OCI-M2 (cell line): Measurements from ENCODE around the gene ZAP70.

ENCODE experiments used
- DNase-seq: peaks from one replicate; lab custom pipeline; 2025; ENCODE audit not compliant: unreplicated experiment; lab: John Stamatoyannopoulos, UW

ZAP70 gene

DNA sequence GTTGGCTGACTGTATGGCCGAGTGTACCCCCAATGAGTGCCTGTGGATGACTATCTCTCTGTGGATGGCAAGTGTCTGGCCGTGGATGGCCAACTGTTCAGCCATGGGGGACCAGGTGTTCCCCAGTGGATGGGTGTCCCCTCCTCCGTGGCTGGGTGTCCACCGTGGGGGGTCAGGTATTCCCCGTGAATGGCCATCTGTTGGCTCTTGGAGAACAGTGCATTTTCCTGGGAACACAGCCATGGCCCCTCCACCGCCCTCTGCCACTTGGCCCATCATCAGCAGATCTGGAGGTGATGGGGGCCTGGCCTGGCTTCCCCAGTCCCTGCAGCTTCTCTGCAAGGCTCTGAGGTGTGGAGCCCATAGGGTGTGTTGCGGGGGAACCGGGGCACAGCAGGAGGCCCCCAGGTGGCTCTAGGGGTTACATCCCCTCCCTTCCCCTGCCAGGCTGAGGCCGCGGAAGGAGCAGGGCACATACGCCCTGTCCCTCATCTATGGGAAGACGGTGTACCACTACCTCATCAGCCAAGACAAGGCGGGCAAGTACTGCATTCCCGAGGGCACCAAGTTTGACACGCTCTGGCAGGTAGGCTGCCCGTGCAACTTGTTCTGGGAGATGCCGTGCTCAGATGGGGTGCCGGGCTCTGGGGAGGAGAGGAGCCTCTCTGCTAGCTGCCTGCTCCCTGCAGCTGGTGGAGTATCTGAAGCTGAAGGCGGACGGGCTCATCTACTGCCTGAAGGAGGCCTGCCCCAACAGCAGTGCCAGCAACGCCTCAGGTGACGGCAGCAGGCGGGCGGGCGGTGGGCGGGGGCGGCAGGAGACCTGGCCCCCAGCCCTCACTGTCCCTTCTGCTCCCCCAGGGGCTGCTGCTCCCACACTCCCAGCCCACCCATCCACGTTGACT is 19.3 kb downstream of the ZAP70 start:
- DNase-seq, result no peak

DNA sequence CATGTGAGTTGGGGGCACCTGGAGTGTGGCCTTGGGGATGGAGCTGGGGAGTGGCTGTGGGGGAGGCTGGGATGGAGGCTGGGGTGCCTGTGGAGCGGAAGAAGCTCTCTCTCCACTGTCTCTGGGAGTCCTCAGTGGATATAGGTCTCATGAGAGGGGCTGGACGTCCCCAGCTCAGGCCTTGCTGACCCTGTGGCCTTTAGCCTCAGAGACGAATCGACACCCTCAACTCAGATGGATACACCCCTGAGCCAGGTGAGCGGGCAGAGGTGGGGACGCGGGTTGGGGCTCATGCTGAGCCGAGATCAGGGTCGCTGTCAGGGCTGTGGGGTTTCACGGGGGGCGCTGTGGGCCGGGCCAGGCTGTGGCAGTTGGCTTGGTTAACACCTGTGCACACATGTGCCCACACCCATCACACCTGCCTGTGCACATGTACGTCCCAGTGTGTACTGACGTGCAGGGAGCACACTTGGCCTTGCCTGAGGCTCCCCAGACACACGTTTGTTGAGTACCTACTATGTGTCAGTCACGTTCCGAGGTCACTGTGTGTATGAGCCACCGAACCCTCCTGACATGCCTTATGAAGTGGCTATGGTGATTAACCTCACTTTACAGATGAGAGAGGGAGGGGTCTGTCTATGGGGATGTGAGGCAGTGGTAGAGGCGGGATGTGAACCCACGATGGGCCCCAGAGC is 20.1 kb downstream of the ZAP70 start:
- no peak for DNase-seq

DNA sequence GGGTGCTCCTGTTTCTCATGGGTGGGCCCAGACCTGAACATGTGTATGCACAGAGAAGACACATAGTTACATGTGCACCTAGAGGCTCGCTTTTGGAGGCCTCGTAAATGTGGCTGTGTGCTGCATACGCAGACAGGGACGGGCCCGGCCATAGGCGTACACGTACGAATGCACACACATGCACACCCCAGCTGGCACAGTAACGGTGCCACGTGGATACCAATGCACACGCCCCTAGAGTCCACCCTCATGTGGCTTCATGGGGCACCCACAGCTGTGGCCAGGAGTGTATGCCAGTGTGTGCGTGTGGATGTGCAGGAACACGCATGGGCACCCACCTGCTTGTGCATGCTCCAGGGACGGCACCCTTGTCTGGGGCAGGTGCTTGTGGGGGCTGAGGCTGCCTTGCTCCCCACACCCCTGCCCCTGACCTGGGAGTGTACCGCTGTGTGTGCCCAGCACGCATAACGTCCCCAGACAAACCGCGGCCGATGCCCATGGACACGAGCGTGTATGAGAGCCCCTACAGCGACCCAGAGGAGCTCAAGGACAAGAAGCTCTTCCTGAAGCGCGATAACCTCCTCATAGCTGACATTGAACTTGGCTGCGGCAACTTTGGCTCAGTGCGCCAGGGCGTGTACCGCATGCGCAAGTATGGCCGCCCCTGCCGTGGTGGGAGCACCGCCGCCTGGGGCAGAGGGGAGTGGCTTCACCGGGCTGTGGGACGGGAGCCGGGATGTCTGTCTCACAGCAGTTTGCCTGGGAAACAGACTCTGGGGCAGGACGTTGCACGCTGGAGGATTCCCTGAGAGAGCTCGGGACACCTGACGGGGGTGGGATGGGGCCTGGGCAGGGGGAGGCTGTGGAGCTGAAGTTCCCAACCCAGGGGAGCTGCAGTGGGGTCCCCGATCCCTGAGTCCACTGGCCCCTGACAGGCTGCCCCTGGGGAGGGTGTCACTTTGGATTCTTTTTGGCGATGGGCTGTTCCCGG is 21.0 kb downstream of the ZAP70 start:
- DNase-seq, result no peak

DNA sequence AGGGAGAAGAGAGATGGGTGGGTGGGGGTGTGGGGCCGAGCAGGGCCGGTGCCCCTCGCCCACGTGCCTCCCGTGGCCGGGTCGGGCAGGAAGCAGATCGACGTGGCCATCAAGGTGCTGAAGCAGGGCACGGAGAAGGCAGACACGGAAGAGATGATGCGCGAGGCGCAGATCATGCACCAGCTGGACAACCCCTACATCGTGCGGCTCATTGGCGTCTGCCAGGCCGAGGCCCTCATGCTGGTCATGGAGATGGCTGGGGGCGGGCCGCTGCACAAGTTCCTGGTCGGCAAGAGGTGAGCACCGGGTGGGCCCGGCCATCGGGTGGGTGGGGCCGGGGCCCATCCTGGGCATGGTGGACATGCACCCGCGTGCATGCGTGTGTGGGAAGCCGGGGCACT is 21.8 kb downstream of the ZAP70 start:
- DNase-seq, result no peak

DNA sequence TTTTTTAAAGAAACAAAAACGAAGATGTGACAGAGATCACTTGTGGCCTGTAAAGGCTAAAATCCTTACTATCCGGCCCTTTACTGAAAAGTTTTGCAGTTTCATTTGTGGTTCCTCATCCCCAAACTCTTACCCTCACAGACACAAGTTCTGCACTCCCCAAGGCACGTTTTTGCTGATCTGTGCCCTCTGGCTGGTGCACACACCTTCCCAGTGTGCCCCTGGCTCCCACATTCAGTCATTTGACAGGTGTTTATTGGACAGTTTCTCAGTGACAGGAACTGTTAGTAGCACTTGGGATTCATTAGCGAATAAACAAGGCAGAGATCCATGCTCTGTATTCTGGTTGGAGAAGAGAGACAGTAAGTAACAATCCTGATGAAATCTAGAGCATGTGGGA is 22.8 kb downstream of the ZAP70 start:
- DNase-seq, result no peak

DNA sequence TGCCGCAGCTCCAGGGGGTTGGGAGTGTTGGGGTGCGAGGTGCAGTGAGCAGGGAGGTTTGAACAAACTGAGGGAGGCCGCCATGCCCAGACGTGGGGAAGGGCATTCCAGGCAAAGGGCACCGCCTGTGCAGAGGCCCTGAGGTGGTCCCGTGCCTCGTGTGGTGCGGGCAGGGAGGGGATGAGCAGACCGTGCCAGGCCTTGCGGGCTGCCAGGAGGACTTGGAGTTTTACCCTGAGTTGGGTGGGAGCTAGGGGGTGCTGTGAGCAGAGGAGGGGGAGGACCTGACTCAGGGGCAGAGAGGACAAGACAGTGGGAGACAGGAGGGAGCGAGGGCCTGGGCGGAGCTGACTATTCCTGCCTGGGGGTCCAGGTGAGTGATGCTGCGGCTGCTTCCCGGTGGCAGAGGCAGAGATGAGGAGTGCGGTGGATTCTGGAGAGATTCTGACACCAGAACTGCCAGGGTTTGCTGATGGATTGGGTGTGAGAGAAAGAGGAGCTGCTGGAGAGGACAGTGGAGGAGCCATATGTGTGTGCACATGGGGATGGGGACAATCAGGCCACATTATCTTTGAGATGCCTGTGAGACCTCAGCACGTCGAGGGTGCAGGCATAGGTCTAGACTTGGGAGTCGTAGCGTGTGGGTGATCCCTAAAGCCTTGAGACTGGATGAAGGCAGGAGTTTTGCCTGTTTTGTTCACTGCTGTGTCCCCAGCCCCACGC is 23.4 kb downstream of the ZAP70 start:
- no peak for DNase-seq

DNA sequence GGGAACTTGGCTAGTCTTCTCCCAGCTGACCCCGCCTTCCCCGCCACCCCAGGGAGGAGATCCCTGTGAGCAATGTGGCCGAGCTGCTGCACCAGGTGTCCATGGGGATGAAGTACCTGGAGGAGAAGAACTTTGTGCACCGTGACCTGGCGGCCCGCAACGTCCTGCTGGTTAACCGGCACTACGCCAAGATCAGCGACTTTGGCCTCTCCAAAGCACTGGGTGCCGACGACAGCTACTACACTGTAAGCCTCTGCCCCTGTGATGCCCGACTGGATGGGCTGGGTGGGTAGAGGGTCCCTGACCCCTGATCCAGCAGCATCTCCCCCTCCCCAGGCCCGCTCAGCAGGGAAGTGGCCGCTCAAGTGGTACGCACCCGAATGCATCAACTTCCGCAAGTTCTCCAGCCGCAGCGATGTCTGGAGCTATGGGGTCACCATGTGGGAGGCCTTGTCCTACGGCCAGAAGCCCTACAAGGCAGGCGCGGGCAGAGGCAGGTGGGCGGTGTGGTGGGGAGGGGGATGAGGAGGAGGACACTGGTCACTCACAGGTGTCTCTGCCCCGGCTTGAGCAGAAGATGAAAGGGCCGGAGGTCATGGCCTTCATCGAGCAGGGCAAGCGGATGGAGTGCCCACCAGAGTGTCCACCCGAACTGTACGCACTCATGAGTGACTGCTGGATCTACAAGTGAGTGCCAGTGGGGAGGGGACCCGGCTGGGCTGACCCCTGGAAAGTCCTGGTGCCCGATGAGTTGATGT is 24.2 kb downstream of the ZAP70 start:
- no peak for DNase-seq

DNA sequence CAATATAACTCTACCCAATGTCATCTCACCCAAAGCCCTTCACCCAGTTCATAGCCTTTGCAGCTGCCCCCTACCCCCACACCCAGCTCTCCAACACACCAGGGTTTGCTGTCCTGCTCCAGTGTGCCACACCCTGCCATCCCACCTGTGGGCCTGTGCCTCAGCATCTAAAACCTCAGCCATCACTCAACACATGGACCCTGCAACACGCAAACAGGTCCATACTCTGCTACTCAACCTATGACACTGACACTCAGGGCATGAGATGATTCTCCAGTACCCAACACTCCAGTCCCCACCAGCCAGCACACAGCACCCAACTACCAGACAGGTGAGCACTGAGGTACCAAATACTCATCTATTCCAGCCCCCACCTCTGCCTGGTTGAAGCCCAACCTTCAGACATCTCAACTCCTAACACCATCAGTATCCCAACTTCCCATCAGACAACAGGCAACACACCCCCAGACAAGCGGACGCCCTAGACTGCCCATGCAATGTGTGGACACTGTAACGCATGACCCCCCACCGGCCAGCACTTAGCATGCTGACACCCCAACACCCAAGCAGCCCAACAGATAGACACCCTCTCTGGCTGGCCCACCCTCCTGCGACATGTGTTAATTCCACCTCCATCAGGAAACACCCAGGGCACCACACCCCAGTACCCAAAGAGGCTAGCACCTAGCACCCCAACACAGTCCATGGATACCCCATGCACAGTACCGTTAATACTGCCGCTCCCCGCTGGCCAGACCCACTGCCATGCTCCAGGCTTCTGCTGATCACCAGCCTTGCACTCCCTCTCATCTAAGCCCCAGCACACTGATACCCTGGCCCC is 25.0 kb downstream of the ZAP70 start:
- no peak for DNase-seq

DNA sequence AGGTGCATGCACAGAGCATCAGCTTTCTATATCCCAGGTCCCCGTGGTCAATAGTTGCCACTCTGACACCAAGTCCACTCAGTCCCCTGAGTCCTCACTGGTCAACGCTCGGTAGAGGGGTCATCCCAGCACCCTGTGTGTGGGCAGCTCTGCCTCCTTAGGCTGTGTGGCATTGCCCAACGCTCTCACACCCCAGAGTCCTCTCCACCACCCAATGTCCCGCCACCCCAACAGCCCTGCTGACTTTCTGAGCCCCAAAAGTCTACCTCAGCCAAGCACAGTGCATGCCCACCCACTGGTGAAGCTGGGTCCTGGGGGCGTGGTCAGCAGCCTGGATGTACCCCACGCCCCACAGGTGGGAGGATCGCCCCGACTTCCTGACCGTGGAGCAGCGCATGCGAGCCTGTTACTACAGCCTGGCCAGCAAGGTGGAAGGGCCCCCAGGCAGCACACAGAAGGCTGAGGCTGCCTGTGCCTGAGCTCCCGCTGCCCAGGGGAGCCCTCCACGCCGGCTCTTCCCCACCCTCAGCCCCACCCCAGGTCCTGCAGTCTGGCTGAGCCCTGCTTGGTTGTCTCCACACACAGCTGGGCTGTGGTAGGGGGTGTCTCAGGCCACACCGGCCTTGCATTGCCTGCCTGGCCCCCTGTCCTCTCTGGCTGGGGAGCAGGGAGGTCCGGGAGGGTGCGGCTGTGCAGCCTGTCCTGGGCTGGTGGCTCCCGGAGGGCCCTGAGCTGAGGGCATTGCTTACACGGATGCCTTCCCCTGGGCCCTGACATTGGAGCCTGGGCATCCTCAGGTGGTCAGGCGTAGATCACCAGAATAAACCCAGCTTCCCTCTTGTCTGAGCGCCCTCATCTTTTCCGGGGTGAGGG is 25.9 kb downstream of the ZAP70 start:
- no peak for DNase-seq

DNA sequence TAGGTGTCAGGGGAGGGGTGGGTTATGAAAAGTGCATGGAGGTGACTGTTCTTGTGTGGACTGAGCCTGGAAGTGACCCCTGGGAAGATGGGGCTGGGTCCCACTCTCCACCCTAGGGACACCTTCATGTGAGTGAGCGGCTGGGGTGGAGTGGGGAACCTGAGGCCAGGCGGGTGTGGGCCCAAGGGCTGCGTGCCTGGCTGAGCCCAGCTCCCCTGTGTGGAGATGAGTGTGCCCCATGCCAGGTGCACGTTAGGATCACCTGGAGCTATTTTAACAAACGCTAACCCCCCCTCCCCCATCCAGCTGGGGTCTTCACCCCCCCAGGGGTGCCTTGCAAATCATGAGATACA is 26.5 kb downstream of the ZAP70 start:
- DNase-seq, result no peak

DNA sequence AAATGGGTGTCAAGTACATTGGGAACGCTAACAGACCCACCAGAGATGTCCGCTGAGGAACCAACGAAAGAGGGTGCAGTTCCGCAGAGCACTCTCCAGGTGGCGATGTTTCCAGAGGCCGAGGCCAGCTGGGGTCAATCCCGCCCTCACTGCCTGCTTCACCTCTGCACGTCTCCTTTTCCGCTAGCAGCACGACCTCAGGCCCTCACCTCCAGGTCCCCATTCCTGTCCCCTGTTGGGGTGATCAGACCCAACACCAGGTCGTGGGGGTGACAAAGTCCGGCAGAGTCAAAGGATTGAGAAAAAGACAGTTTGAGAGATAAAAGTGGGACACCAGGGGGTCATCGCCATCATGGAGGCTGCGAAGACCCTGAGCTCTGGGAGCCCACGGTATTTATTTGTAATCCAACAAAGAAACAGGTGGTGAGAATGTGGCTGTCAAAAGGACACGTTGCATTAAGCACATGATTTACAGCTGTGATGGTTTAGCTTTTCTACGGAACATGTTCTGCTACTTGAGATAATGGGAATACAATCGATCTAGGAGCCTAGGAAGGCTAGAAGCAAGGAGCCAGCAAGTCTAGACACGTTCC is 27.3 kb downstream of the ZAP70 start:
- no peak for DNase-seq

DNA sequence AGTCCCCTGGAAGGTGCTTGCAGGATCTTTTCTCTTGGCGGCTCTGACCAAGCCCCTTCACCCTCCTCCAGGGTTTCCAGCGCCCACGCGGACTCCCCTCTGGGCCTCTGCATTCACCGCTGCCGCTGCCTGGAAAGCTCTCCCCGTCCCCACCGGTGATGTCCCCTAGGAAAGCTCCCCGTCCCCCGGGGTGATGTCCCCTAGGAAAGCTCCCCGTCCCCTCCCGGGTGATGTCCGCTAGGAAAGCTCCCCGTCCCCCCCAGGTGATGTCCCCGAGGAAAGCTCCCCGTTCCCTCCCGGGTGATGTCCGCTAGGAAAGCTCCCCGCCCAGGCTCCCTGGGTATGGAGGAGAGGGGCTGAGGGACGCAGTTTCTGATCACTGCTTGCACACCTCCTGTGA is 27.9 kb downstream of the ZAP70 start:
- DNase-seq, result no peak

DNA sequence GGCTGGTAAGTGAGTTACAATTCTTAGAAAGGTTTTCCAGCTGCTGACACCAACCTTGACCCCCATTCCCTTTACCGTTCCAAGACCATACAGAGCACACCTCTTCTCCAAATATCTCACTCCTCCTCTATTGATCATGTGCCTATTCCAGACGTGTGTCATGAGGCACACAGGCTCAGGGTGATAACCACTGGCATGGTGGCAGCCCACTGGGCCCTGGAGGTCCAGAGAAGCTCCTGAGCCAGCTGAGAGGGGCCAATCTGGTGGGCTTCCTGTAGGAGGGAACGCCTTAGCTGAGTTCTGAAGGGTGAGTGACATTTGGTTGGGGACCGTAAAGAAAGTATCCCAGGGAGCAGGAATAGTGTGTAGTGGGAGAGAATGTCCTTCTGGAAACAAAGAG is 28.3 kb downstream of the ZAP70 start:
- DNase-seq, result no peak

DNA sequence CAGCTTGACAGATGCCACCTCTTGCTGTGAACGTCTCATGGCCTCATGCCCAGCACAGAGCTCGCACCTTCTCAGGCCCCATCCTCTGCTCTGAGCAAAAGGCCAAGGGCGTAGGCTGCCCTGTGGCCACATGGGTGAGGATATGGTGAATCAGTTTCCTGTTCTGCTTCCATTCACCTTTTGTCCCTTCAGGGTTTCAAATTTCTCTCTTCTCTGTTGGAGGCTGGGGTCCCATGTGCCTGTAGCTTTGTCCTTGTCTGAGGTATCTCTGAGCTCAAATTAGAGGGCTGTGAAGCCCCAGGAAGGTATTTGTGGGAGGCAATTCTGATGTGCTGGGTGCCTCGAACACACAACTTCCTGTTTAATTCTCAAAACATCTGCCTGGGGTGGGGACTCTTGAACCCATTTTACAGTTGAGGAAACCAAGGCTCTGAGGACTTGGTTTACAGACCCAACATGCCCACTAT is 29.0 kb downstream of the ZAP70 start:
- no peak for DNase-seq

DNA sequence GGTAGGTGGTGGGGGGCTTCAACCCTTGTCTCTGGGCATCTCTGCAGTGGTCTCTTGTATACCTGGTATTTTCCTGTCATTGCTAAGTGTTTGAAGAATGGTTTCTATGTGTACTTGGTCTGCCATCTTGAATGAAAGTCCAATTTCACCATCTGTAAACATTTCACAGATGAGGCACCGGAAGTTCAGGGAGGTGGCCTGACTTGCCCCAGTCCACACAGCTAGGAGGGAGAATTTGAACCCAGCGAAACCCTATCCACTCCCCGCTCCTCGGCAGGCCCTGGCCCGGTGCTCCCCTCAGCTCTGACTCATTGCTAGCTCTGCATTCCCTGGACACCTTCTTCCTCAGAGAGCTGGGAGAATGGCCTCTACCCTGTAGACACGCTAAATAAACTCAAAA is 30.5 kb downstream of the ZAP70 start:
- no peak for DNase-seq

DNA sequence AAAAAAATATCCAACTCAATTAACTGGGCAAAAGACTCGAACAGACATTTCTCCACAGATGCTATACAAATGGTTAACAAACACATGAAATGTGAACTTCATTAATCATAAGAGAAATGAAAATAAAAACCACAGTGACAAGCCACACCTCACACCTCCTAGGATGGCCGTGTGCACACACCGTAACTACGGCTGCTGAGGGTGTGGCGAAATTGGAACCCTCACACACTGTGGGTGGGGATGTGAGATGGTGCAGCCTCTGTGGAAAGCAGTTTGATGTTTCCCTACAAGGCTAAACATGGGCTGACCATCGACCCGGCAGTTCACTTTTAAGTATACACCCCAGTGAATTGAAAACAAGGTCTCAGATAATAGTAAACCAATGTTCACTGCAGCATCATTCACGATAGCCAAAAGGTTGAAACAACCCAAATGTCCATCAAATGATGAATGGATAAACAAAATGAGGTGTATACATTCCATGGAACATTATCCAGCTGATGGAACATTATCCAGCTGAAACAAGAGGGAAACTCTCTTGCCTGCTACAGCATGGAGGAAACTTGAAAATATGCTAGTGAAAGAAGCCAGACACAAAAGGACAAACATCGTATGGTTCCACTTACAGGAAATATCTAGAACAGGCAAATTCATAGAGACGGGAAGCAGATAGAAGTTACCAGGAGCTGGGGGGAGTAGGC is 32.2 kb downstream of the ZAP70 start:
- no peak for DNase-seq

DNA sequence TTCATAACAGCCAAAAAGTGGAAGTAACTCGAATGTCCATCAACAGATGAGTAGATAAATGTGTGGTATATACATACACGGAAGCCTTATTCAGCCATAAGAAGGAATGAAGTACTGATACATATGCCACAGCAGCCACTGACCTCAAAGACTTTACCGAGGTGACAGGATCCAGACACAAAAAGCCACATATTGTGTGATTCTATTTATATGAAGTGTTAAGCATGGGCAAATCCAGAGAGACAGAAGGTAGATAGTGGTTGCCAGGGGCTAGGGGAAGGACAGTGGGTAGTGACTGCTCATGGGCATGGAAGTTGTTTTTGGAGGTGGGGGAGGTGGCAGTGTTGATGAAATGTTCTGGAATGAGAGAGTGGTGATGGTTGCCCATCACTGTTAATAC is 33.9 kb downstream of the ZAP70 start:
- no peak for DNase-seq
